ENCODE data around the gene CLCN6.

Gene CLCN6

GRCh38 chr1:11805422-11806306 is at the start of gene CLCN6, which contains the start of gene MTHFR:
Gene CLCN6, plus strand, starts transcription at chr1:11806191. Its CDS starts 72 bp downstream, at chr1:11806263.
Gene MTHFR, minus strand, starts transcription at chr1:11805964. Its CDS starts 2,848 bp downstream, at chr1:11803116.
- DNase-seq: peak; percentile 80 to 99 (median 98)

GRCh38 chr1:11757047-11757446 is 48.9 kb upstream of the CLCN6 start:
- no peak for DNase-seq

GRCh38 chr1:11759791-11760190 is 46.2 kb upstream of the CLCN6 start:
- DNase-seq: no peak

- no peak for DNase-seq
Observed at GRCh38 chr1:11761285-11761684, 44.7 kb upstream of the CLCN6 start.

GRCh38 chr1:11761988-11762406 is 44.0 kb upstream of the CLCN6 start, which contains the start of gene C1orf167:
Gene C1orf167, plus strand, starts transcription at chr1:11762193. Its CDS starts 2,208 bp downstream, at chr1:11764401.
- no peak for DNase-seq

GRCh38 chr1:11764115-11764514 is 41.9 kb upstream of the CLCN6 start:
- no peak for DNase-seq

- no peak for DNase-seq
Observed at GRCh38 chr1:11764519-11764918, 41.5 kb upstream of the CLCN6 start.

GRCh38 chr1:11765661-11766428 is 40.1 kb upstream of the CLCN6 start:
- no peak for DNase-seq

- DNase-seq: no peak
Observed at GRCh38 chr1:11766429-11766776, 39.6 kb upstream of the CLCN6 start.

GRCh38 chr1:11767922-11768704 is 37.9 kb upstream of the CLCN6 start:
- no peak for DNase-seq

GRCh38 chr1:11768821-11769220 is 37.2 kb upstream of the CLCN6 start:
- no peak for DNase-seq

GRCh38 chr1:11769274-11769673 is 36.7 kb upstream of the CLCN6 start:
- no peak for DNase-seq

GRCh38 chr1:11770011-11770410 is 36.0 kb upstream of the CLCN6 start:
- no peak for DNase-seq

- DNase-seq: no peak
Observed at GRCh38 chr1:11771481-11772043, 34.4 kb upstream of the CLCN6 start.

- no peak for DNase-seq
Observed at GRCh38 chr1:11772458-11772857, 33.5 kb upstream of the CLCN6 start.

GRCh38 chr1:11774753-11775152 is 31.2 kb upstream of the CLCN6 start:
- no peak for DNase-seq

- DNase-seq: no peak
Observed at GRCh38 chr1:11777658-11778322, 28.2 kb upstream of the CLCN6 start.

GRCh38 chr1:11778336-11778735 is 27.7 kb upstream of the CLCN6 start:
- DNase-seq: no peak

- no peak for DNase-seq
Observed at GRCh38 chr1:11778844-11779623, 27.0 kb upstream of the CLCN6 start.
